Lower leg skin (tissue), 4 donors: ENCODE data around the gene COPZ2. TPM values are rescaled to one million over a fixed set of nuclear protein-coding genes. Genes with fewer than 3 reads are reported as not detected.

Experiments used
- DNase-seq, 2 donors: peaks; one replicate each; pipeline ENCODE4 v3.0.0-alpha.2; 2019; ENCODE audit warnings: low spot score in 2 of 2
- H3K4me3 ChIP-seq: fragments of 200-600 bp; sonication (generic); 2 replicates; pipeline ENCODE4 v1.5.1; 2017; ENCODE audit warnings: mild to moderate bottlenecking, low read depth; ENCODE audit not compliant: poor library complexity, severe bottlenecking
- POLR2A ChIP-seq, 2 donors: fragments of 450-650 bp; IDR thresholded peaks; one replicate each; pipeline ENCODE4 v1.6.1; 2016 to 2017; ENCODE audit warnings: antibody characterized with exemption in 2 of 2, mild to moderate bottlenecking in 1 of 2, moderate library complexity in 1 of 2
- WGBS, 2 donors: methylation state at CpG; one replicate each; pipeline ENCODE4 v1.1.5; 2018; 5-methylcytosine and 5-hydroxymethylcytosine counted together
- intact Hi-C: fragments of 100-400 bp; cut with DNase I; formaldehyde crosslinking; loops from one replicate; pipeline ENCODE4 v1.15.0; 2023; ENCODE audit warnings: low total_unique reads
- total RNA-seq, 4 donors: library from RNA; depleted of rRNA; stranded (reverse); fragments of >200 nt; gene quantifications; one replicate each; pipeline ENCODE4 v1.1.0, GENCODE V29; 2016
- TF ChIP-seq, protein P1 (sequence below), 3 donors: fragments of 450-650 bp; IDR thresholded peaks; one replicate each; pipeline ENCODE4 v1.5.1; 2016; ENCODE audit warnings: antibody characterized with exemption in 3 of 3, mild to moderate bottlenecking in 3 of 3, moderate library complexity in 2 of 3

COPZ2 gene
- total RNA-seq, 4 donors from 2014 or later: 9.1 to 16.9 (median 12.9) TPM

DNA sequence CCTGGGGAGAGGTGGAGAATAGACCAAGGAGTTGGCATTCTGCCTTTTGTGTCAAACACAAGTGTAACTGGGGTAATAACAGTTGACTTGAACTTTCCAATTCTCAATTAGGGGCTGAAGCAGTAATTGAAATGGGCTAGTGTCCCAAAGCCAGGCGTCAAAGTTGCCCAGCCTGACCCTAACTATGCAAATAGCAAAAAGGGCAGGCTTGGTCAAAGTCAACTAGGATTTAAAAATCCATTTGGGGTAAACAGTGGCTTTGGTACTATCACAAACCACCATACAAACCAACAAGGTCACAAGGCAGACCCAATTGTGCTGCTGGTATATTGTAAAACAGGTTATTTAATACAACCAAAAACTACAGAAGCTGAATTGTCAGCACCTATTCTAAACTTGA is 28.6 kb upstream of the COPZ2 start:
- no peak overlapping the region for H3K4me3 ChIP-seq
- intact Hi-C loops: no loop called here
- WGBS, 2 donors: 53 to 63% methylated on average over 1 of the region's 1 CpG
- no peak for TF ChIP-seq POLR2A (IDR thresholded peaks at IDR 0.05)
- TF ChIP-seq, protein P1, sequence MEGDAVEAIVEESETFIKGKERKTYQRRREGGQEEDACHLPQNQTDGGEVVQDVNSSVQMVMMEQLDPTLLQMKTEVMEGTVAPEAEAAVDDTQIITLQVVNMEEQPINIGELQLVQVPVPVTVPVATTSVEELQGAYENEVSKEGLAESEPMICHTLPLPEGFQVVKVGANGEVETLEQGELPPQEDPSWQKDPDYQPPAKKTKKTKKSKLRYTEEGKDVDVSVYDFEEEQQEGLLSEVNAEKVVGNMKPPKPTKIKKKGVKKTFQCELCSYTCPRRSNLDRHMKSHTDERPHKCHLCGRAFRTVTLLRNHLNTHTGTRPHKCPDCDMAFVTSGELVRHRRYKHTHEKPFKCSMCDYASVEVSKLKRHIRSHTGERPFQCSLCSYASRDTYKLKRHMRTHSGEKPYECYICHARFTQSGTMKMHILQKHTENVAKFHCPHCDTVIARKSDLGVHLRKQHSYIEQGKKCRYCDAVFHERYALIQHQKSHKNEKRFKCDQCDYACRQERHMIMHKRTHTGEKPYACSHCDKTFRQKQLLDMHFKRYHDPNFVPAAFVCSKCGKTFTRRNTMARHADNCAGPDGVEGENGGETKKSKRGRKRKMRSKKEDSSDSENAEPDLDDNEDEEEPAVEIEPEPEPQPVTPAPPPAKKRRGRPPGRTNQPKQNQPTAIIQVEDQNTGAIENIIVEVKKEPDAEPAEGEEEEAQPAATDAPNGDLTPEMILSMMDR (IDR thresholded peaks at IDR 0.05): no peak
- DNase-seq: no peak

DNA sequence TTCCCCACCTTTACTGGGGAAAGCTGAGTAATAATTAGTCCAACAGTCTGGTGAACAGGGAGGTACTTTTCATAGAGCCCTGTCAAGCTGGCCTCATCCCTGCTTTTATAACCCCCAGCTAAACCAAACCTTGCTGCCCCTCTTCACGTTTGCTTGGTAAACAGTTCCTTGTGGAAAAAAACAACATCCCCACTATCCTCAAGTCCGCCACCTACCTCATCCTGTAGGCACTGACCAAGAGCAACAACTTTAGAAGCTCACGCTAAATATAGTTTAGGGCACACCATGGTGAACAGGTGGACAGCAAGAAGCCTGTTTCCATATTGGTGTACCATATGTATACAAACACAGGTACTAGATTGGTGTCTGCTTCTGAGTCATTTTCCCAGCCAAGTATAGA is 27.0 kb upstream of the COPZ2 start:
- intact Hi-C loops: no loop called here

DNA sequence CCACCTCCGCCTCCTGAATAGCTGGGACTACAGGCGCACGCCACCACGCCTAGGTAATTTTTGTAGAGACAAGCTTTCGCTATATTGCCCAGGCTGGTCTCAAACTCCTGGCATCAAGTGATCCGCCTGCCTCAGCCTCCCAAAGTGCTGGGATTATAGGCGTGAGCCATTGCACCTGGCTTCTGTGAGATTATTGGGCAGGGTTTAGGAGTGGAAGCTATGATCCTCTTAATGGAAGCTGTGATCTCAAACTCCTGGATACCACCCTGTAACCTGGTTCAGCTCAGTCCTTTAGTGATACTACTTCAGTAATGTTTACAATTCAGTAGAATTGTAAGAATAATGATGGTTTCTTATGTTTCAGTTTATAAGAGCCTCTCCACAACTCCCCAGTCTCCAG is 24.7 kb upstream of the COPZ2 start:
- WGBS, 2 donors: 84 to 92% methylated on average over 7 of the region's 7 CpGs
- no peak overlapping the region for H3K4me3 ChIP-seq
- intact Hi-C loops: no loop called here
- DNase-seq: no peak
- TF ChIP-seq, protein P1 (IDR thresholded peaks at IDR 0.05): no peak
- no peak for TF ChIP-seq POLR2A (IDR thresholded peaks at IDR 0.05)

More for the DNA sequence above, 27.0 kb upstream of the COPZ2 start:
- no peak for TF ChIP-seq POLR2A (IDR thresholded peaks at IDR 0.05)
- TF ChIP-seq, protein P1 (IDR thresholded peaks at IDR 0.05): no peak
- DNase-seq: no peak
- no peak overlapping the region for H3K4me3 ChIP-seq
- 88 to 92% methylated on average over 3 of the region's 3 CpGs for WGBS, 2 donors

DNA sequence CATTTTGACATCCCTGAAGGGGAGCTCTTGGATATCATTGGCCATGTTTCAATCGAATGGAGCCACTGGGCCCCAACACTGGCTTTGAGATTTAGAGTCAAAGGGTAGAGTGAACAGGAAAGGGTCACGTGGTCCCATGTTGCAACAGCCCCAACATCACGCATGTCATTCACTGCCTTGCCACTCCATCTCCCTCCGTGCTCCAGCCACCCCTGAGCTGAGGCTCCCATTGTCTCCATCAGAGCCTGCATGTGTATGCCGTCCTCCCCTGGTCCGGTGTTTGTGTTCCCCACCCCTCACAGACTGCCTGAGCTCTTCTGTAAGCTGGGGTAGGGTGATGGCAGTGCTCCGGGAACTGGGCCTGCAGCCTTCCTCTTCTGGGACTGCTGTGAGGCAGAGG is 22.7 kb upstream of the COPZ2 start:
- no peak for DNase-seq
- WGBS, 2 donors: 60 to 65% methylated on average over 7 of the region's 7 CpGs
- TF ChIP-seq, protein P1 (IDR thresholded peaks at IDR 0.05): no peak
- TF ChIP-seq POLR2A (IDR thresholded peaks at IDR 0.05): no peak
- no peak overlapping the region for H3K4me3 ChIP-seq
- intact Hi-C loops: no loop called here

DNA sequence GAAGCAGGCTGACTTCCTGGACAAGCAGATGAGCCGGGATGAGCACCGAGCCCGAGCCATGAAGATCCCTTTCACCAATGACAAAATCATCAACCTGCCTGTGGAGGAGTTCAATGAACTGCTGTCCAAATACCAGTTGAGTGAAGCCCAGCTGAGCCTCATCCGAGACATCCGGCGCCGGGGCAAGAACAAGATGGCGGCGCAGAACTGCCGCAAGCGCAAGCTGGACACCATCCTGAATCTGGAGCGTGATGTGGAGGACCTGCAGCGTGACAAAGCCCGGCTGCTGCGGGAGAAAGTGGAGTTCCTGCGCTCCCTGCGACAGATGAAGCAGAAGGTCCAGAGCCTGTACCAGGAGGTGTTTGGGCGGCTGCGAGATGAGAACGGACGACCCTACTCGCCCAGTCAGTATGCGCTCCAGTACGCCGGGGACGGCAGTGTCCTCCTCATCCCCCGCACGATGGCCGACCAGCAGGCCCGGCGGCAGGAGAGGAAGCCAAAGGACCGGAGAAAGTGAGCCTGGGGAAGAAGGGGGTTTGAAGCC is 21.6 kb upstream of the COPZ2 start:
- H3K4me3 ChIP-seq: no peak overlapping the region
- WGBS, 2 donors: 92 to 96% methylated on average over 32 of the region's 32 CpGs
- TF ChIP-seq, protein P1 (IDR thresholded peaks at IDR 0.05): no peak
- intact Hi-C loops: no loop called here
- no peak for DNase-seq
